Hepatic stellate cell (primary cell): ENCODE results near the gene C6orf120.

Source experiments
- DNase-seq: peaks from one replicate; pipeline ENCODE4 v3.0.0; 2011; ENCODE audit warnings: low spot score

The C6orf120 gene

GRCh38 chr6:169701954-169702839, at the start of gene C6orf120, which contains the start of gene WDR27:
Gene C6orf120 (plus strand): TSS chr6:169702126. CDS start chr6:169702460, 334 bp downstream.
Gene WDR27 (minus strand): TSS chr6:169702029. CDS start chr6:169689005, 13,024 bp downstream.
- DNase-seq: peak; percentile 95

GRCh38 chr6:169652896-169653295, 49.0 kb upstream of the C6orf120 start:
- no peak for DNase-seq

- no peak for DNase-seq
These were observed 48.2 kb upstream of the C6orf120 start for GRCh38 chr6:169653691-169654090.

- peak; percentile 72 for DNase-seq
These were observed 47.1 kb upstream of the C6orf120 start for GRCh38 chr6:169654598-169655391.

- no peak for DNase-seq
These were observed 45.2 kb upstream of the C6orf120 start for GRCh38 chr6:169656546-169657283.

- no peak for DNase-seq
These were observed 44.7 kb upstream of the C6orf120 start for GRCh38 chr6:169657284-169657610.

- DNase-seq: no peak
These were observed 41.9 kb upstream of the C6orf120 start for GRCh38 chr6:169659820-169660610.

GRCh38 chr6:169660751-169661390, 41.1 kb upstream of the C6orf120 start:
- DNase-seq: no peak

- no peak for DNase-seq
These were observed 40.6 kb upstream of the C6orf120 start for GRCh38 chr6:169661391-169661756.

GRCh38 chr6:169663468-169663867, 38.5 kb upstream of the C6orf120 start:
- DNase-seq: no peak

GRCh38 chr6:169664227-169664626, 37.7 kb upstream of the C6orf120 start:
- DNase-seq: no peak

GRCh38 chr6:169665289-169665688, 36.6 kb upstream of the C6orf120 start:
- no peak for DNase-seq

- DNase-seq: no peak
These were observed 35.5 kb upstream of the C6orf120 start for GRCh38 chr6:169666441-169666840.

GRCh38 chr6:169667716-169668115, 34.2 kb upstream of the C6orf120 start:
- DNase-seq: no peak

- no peak for DNase-seq
These were observed 33.6 kb upstream of the C6orf120 start for GRCh38 chr6:169668203-169668847.

GRCh38 chr6:169669147-169669546, 32.8 kb upstream of the C6orf120 start:
- DNase-seq: no peak

GRCh38 chr6:169669889-169670288, 32.0 kb upstream of the C6orf120 start:
- peak; percentile 32 for DNase-seq

GRCh38 chr6:169671563-169671962, 30.4 kb upstream of the C6orf120 start:
- no peak for DNase-seq

GRCh38 chr6:169675011-169675410, 26.9 kb upstream of the C6orf120 start:
- DNase-seq: no peak

GRCh38 chr6:169677096-169677495, 24.8 kb upstream of the C6orf120 start:
- no peak for DNase-seq

- DNase-seq: no peak
These were observed 23.6 kb upstream of the C6orf120 start for GRCh38 chr6:169678342-169678741.
